8988T (cell line): ENCODE measurements around the gene DHDDS.
"Not testable (repeated sequence)": the region's sequence is repeated elsewhere in the genome, so short reads cannot be mapped to it uniquely, and the experiment has no call there.

Source experiments
- DNase-seq: peaks from one replicate; pipeline ENCODE4 v3.0.0; 2011

DHDDS gene, protein sequence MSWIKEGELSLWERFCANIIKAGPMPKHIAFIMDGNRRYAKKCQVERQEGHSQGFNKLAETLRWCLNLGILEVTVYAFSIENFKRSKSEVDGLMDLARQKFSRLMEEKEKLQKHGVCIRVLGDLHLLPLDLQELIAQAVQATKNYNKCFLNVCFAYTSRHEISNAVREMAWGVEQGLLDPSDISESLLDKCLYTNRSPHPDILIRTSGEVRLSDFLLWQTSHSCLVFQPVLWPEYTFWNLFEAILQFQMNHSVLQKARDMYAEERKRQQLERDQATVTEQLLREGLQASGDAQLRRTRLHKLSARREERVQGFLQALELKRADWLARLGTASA

DNA sequence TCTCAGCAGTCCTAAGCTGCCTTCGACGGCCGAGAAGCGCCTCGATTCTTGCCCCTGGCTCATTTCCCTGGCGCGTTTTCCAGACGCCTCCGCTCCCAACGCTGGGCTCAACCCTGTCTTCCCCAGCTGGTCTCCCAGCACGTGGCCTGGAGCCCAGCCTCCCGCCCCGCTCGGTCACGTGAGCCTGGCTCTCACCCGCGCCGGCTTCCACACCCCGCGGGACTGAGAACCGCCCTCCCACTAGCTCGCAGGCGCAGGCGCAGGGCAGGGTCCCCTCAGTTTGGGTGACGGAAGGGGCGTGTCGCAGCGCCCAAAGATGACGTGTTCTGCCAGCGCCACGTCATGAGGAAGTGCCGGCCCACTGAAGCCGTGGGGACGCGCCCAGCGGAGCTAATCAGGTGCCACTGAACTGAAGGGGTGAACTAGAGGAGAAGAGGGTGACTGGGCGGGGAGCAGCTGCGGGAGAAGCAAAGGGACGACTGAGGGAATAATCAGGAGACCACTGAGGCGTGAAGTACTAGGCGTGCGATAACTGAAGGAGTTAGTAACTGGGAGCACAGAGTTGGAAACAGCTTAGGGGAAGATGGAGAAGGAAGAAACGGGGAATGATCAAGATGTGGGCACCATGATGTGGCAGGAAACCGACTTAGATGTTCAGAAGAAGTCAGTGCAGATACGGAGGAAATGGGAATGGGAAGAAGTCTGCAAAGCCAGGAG lies at the start of gene DHDDS:
Gene DHDDS, plus strand, starts transcription at position 343 of the 717 bp plus-strand sequence. CDS start 625 bp downstream, outside the sequence.
- peak; percentile 71 for DNase-seq

DNA sequence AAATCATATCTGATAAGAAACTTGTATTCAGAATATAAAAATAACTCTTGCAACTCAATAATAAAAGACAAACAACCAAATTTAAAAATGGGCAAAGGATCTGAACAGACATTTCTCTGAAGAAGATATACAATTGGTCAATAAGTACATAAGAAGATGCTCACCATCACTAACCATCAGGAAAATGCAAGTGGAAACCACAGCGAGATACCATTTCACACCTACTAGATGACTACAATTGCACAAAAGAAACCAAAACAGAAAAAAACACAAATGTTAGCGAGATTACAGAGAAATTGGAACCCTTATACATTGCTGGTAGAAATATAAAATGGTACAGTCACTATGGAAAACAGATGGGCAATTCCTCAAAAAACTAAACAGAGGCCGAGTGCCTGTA lies 48.0 kb upstream of the DHDDS start:
- DNase-seq, result no peak

DNA sequence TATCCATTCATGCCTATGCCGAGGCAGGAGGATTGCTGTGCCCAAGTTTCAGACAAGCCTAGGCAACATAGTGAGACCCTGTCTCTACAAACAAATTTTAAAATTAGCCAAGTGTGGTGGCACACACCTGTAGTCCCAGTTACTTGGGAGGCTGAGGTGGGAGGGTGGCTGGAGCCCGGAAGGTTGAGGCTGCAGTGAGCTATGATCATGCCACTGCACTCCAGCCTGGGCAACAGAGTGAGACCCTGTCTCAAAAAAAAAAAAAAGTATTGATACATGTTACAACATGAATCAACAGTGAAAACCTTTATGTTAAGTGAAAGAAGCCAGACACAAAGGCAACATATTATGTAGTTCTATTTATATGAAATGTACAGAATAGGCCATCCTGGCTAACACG lies 47.1 kb upstream of the DHDDS start:
- not testable (repeated sequence) for DNase-seq

DNA sequence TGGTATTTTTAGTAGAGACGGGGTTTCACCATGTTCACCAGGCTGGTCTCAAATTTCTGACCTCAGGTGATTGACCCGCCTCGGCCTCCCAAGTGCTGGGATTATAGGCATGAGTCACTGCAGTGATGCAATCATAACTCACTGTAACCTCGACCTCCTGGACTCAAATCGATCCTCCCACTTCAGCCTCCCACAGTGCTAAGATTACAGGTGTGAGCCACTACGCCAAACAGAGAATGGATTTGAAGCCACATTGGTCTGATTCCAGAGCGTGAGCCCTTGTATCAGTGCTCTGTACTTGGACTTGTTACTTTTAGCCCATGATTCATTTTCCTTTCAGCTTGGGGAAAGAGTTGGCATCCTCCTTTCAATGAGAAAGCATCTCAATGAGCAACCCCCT lies 44.7 kb upstream of the DHDDS start:
- no peak for DNase-seq

DNA sequence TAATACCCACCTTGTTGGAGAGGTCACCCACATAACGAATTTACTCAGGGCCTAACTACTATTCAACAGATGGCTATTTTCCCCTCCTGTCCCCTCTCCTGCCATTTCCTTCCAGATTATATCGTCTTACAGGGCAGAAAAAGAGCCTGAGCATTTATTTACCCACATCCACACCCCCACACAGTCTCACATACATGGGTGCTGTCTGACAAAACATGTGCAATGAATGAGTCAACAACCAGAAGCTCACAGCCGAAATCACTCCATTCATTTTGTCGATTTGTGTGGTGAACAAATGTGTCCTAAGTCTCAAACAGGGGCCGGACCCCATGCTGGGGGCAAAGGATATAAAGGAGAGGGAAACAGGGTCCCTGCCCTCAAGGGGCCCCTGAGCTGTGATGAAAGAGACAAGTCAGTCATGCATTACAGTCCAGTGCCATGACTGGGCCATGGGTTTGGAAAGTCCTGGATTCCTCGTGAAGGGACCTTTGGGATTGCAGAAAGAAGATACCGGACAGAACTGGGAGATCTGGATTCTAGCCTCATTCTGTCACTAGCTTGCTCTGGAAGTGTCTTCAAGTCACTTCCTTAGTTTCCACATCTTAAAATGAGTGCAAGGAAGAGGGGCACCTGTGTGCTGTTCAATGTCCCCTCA lies 43.2 kb upstream of the DHDDS start:
- no peak for DNase-seq

DNA sequence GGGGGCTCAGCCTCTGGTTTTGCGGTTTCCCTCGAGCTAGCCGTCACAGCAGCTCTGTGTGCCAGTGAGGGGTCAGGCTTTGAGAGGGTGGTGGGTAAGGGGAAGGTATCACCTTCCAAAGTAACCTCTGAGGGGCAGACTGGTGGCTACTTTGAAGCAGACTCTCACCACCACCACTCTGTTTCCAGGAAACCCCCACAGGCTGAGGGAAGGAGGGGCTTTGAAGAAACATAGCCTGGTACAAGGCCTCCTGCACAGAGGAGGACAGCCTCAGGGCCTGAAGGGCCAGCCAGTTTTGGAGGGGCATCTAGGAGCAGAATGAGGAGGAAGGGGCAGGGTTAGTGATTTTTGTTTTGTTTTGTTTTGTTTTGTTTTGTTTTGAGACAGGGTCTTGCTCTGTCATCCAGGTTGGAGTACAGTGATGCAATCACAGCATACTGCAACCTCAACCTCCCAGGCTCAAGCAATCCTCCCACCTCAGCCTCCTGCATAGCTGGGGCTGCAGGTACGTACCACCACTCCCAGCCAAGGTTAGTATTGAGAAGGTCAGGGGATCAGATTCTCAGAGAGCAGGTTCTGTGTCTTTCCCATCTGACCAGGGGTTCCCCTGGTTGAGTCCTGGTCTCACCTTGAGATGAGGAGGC lies 42.4 kb upstream of the DHDDS start:
- no peak for DNase-seq

DNA sequence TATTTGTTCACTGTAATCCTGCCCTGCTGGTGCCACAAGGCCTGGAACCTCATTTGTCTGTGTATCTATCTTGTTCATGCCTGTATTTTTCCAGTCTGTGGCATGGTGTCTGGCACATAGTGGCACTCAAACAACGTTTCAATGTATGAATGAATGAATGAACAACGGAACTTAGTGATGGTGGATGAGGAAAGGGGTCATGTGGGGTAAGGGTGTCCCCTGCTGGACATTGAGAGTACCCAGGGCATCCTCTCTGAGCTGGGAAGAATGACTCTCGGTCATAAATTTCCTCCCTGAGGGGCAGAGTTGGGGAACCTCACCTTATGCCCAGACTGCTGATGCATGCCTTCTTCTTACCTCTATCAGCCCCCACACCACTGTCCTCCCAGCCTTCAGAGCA lies 40.7 kb upstream of the DHDDS start:
- peak; percentile 46 for DNase-seq

DNA sequence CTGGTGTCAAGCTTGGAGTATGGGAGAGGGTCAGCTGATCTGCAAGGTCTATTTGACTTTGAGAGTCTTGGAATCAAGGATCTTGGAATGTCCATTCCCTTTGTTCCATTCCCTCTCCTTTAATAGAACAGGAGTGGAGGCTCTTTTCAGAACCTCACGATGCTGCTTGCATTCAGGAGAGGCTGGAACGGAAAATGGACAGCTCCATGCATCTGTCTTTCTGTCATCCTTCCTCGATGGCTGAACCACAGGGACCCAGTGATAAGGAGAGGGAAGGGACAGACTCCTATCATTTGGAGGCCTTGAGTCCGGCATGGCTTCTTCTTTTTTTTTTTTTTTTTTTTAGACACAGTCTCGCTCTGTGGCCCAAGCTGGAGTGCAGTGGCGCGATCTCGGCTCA lies 36.4 kb upstream of the DHDDS start:
- DNase-seq, result no peak

DNA sequence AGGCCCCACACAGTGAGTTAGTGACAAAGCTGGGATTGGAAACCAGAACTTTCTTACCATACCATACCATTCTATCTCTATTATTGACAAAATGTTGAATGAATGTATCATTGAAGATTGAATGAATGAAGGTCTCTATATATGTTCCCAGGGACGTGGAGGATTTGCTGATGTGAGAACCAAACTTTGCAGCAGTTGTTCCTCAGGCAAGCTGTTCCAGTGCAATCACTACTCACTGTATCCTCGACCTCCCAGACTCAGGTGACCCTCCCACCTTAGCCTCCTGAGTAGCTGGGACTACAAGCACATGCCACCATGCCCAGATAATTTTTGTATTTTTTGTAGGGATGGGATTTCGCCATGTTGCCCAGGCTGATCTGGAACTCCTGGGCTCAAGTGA lies 33.1 kb upstream of the DHDDS start:
- DNase-seq, result no peak

DNA sequence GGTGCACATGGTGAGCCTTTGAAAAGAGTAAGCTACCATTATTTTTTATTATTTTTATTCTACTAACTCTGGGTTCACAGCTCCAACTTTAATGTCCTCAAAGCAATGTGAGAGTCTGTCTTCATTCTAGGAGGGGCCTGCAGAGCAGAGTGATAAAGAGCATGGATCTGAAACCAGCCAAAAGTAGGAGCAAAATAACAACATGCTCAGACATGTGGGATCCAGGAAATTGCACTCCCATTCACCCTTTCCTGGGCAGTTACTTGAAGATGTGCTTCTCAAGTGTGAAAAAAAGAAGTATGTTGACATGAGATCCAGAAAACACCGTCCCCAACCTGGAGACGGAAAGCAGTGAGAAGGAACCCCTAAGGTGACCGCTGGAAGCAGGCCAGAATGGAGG lies 30.2 kb upstream of the DHDDS start:
- DNase-seq, result no peak

DNA sequence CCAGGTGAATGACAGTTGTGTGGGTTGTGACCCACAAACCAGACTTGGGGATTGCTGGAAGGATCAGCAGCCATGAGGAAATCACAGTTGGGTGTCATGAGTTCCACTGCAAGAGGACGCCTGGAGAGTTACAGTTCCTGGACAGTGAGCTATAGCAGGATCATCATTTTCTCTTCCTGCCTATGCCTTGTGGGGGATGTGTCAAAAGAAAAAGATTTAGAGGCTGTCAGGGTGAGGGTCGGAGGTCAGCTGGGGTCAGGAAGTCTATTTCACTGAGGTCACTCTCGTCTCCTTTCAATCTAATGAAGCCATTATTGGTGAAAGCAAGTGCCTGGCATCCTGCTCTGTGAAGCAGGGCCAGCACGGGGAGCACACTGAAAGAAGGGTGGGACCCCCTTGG lies 28.5 kb upstream of the DHDDS start:
- no peak for DNase-seq

DNA sequence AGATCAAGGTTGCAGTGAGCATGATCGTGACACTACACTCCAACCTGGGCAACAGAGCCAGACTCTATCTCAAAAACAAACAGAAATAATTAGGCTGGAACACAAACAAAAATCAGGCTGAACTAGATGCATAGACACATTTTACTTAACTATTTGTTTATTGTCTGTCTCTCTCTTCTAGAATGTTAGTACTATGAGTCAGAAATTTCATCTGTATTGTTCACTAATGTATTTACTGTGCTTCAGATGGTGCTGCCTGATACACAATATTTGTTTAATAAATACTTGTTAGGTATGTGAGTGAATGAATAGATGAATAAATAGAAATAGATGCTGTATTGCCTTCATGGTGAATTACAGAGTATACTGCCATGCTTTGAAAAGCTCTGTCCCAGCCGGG lies 27.5 kb upstream of the DHDDS start:
- DNase-seq, result no peak

DNA sequence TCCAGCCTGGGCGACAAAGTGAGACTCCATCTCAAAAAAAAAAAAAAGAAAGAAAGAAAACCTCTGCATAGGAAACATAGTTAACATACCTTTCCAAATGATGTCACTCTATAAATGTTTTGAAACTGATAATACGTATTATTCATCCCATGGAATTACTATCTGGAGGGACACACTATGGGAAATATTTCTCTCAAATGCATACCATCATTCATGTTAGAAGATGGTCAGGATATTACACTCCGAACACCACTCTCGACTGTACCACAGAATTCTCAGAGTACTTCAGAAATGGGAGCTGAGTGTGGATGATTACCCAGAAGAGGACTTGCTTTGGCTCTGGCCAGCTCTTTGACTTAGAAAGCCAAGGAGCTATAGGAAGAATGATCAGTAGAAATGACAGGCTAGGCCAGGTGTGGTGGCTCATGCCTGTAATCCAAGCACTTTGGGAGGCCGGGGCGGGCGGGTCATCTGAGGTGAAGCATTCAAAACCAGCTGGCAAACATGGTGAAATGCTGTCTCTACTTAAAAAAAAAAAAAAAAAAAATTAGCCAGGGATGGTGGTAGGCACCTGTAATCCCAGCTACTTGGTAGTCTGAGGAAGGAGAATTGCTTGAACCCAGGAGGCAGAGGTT lies 26.7 kb upstream of the DHDDS start:
- no peak for DNase-seq

DNA sequence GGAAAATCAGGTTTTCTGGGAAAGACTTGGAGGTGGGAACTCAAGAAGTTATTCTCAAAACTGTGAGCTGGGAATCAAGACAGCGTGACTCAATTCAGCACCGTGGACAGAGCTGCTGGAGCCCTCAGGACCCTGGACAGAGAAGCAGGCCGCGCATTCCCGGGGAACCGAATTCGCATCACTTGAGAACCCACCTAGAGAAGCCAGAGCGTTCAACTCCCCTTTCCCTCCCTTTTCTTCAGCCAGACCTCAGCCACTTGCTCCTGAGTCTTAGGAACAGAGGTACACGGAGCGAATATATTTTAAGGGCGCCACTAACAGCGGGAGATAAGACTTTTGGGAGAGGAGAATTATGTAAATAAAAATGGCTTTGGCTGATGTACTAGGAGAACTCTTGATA lies 23.5 kb upstream of the DHDDS start:
- peak; percentile 61 for DNase-seq

DNA sequence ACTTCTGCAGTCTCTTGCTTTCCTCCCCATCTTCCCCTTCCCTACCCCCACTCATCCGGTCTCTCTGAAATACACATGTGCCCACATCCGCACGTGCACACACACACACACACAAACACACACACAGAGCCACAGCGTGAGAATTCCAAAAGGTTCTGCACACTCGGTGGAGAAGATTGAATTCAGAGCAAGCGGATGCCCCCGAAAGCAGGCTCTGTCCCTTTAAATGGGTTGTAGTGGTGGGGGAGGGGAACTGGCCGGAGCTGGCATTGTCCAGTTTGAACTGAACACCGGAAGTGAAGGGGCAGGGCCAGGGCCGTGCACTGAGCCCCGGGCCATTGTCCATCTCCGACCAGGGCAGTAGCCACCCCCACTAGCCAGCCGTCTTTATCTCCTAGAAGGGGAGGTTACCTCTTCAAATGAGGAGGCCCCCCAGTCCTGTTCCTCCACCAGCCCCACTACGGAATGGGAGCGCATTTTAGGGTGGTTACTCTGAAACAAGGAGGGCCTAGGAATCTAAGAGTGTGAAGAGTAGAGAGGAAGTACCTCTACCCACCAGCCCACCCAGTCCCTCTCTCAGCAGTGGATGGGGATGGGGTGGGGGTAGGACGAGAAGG lies 22.8 kb upstream of the DHDDS start:
- DNase-seq, result no peak

DNA sequence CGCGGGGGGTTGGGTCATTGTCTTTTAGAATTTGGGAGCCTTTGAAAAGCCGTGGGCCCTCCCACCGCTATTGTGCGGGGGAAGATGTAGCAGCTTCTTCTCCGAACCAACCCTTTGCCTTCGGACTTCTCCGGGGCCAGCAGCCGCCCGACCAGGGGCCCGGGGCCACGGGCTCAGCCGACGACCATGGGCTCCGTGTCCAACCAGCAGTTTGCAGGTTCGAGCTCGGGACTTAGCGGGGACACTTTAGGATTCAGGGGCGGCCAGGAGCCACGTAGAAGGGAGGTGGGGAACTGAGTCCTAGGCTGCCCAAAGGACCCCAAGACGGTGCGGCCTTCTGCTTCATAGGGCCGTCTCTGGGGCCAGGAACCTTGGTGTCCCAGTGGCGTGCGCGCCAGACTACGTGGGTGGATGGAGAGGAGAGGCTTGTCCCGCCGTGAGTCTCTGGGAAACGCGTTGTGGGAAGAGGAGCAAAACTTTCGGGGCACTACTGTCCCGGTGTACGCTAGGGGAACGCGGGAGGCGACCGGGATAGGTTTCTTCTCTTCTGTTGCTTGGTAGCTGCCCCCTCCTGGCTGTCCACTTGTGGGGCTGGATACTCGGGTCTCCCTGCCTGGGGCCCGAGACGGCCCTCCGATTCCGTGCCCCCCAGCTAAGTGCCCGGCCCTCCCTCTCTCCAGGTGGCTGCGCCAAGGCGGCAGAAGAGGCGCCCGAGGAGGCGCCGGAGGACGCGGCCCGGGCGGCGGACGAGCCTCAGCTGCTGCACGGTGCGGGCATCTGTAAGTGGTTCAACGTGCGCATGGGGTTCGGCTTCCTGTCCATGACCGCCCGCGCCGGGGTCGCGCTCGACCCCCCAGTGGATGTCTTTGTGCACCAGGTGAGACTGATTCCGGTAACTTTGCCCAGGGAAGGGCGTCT lies 21.2 kb upstream of the DHDDS start, which contains the start of gene LIN28A:
Gene LIN28A, plus strand, starts transcription at position 112 of the 918 bp plus-strand sequence. Its CDS starts 75 bp downstream, at position 187.
- DNase-seq, result no peak

DNA sequence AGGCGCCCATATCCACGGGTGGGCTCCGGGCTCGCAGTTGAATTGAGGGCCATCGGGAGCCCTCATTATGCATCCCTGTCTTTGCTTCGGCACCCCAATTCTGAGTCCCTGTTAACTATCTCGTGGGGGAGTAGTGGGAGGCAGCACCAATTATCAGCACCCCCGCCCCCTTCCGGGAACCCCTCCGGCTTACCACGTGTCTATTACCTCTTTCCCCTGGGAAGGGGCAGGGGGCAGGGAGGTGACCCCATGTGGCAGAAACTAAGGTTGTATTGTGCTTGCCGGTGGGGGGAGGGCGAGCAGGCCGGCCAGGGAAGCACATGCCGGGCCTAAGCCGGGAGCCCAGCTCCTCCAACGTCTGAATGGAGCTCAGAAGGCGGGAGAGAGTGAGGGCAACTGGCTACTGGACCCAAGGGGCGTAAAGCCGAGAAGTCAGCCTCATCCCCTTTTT lies 20.5 kb upstream of the DHDDS start:
- no peak for DNase-seq

DNA sequence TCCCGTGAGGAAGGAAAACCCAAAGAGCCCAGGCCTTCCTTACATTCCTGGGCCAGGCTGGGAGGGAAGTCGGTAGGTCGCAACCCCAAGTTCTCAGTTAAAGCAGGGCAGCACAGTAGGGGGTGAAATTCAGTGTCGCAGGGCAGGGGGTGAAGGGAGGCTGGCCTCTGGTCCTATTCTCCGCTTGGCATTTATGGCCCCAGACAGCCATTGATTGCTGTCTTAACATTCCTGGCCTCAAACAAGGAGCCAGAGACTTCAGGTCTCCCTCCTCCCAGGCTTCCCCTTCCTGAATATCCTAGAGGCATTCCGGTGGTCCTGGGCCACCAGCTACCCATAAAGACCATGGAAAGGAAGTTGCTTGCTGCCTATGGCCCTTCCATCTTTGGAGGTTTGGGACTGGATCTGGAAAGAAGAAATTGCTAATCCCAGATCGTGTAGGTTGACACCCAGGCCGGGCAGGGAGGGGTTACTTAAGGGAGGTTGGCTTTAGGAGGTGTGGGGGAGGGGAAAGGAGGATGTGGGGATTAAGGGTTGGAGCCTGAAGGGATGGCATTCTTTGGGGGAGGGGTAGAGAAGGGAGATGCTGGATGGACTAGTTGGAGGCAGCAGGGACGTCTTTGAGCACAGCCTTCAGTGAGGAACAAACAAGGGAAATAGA lies 19.8 kb upstream of the DHDDS start:
- no peak for DNase-seq

DNA sequence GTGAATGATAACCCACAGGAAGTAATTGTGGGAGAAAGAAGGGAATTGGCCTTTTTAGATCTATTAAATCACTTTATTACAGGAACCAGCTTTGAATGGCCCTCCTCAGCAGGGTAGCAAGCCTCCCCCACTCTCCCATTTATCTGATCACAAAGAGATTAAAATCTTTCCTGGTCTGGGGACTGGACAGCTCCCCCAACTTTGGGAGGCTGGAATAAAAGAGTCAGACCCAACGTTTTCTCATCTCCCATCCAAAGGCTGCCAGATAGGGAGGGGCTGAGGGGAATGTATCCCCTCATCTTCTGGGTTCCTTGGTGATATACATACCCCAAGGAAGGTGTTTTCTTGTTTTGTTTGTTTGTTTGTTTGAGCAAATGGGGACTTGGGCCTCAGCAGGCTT lies 19.1 kb upstream of the DHDDS start:
- DNase-seq, result no peak

DNA sequence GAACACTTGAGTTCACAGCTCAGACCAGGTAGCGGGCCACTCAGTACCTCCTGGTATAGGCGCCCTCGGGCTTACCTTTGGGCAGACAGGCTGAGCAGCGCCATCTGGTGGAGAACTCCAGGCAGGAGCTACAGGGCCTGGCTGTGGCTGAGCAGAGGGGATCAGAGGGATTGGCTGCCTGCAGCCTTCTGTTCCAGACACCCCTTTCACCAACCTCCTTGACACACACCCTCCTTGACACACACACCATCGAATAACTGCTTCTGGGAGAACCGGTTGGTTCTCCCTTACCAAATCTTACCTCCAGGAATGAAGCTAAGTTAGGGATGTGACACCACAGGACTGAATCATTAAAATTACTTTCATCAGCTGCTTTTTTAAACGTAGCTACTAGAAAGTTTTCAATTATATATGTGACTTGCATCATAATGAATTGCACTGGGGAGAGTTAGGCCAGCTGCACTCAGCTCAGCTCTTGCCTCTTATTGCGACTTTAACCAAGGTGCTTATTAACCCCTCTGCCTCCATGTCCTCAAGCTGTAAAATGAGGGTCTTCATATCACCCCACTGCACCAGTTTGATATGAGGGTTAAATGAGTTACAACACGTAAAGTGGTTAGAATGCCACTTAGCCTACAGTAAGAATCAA lies 14.9 kb upstream of the DHDDS start:
- DNase-seq, result peak; percentile 46
